IMR-90 (cell line): ENCODE results near the gene TMEM168. TPM values are rescaled to one million over a fixed set of nuclear protein-coding genes. Genes with fewer than 3 reads are reported as not detected.

Source experiments
- ATAC-seq: fragments of 200-7000 bp; cut with Tn5 transposase; 2 replicates; pipeline ENCODE4 v1.9.1; 2020; ENCODE audit warnings: low read depth, mild to moderate bottlenecking, moderate library complexity
- BruUV-seq: library from RNA; stranded (reverse); fragments of 400-500 nt; replicated peaks from 2 replicates; lab custom pipeline; 2021; lab: Mats Ljungman, UMichigan
- CTCF ChIA-PET: fragments of 300-600 bp; formaldehyde crosslinking; extraction: SDS; loops from one replicate; lab custom pipeline; 2021; ENCODE audit warnings: antibody characterized with exemption; lab: Yijun Ruan, JAX
- POLR2A ChIA-PET: fragments of 300-600 bp; sonication (Branson Sonifier 250); formaldehyde crosslinking; loops from one replicate; lab custom pipeline; 2022; ENCODE audit warnings: antibody characterized with exemption; ENCODE audit not compliant: unreplicated experiment; lab: Charles Lee
- DNase-seq: peaks from one replicate; pipeline ENCODE4 v3.0.0; 2013
- H2AFZ ChIP-seq: replicated peaks from 2 replicates; pipeline ENCODE3; 2013; ENCODE audit warnings: low read length, mild to moderate bottlenecking; ENCODE audit not compliant: poor library complexity
- H2AK5ac ChIP-seq: 2 replicates; pipeline ENCODE4 v1.6.1; 2013; ENCODE audit warnings: low read depth, low read length, inconsistent platforms
- H2AK9ac ChIP-seq: replicated peaks from 2 replicates; pipeline ENCODE3; 2013; ENCODE audit warnings: mild to moderate bottlenecking, low read depth, low read length, moderate library complexity; ENCODE audit not compliant: poor library complexity
- H2BK120ac ChIP-seq: 2 replicates; pipeline ENCODE4 v1.6.1; 2013; ENCODE audit warnings: low read depth, low read length, inconsistent platforms
- H2BK15ac ChIP-seq: 3 replicates; pipeline ENCODE4 v1.6.1; 2013; ENCODE audit warnings: low read depth, low read length, inconsistent platforms
- H2BK20ac ChIP-seq: 2 replicates; pipeline ENCODE4 v1.6.1; 2013; ENCODE audit warnings: low read depth, mild to moderate bottlenecking, inconsistent platforms, low read length, moderate library complexity
- H2BK5ac ChIP-seq: 2 replicates; pipeline ENCODE4 v1.6.1; 2013; ENCODE audit warnings: mild to moderate bottlenecking, low read depth, low read length, inconsistent platforms; ENCODE audit not compliant: poor library complexity, severe bottlenecking
- H3K14ac ChIP-seq: replicated peaks from 2 replicates; pipeline ENCODE4 v1.6.1; 2013; ENCODE audit warnings: low read depth, low read length, inconsistent platforms
- H3K18ac ChIP-seq: 2 replicates; pipeline ENCODE4 v1.6.1; 2013; ENCODE audit warnings: low read depth, low read length, control low read depth
- H3K23ac ChIP-seq: 2 replicates; pipeline ENCODE4 v1.6.1; 2013; ENCODE audit warnings: low read depth, low read length, inconsistent platforms
- H3K27ac ChIP-seq: 2 replicates; pipeline ENCODE4 v1.5.1; 2013; ENCODE audit warnings: mild to moderate bottlenecking, control low read depth, low read length; ENCODE audit not compliant: insufficient read depth
- H3K27me3 ChIP-seq: 2 replicates; pipeline ENCODE4 v1.6.1; 2013; ENCODE audit warnings: low read length; ENCODE audit not compliant: control insufficient read depth, insufficient read depth
- H3K36me3 ChIP-seq: 2 replicates; pipeline ENCODE4 v1.6.1; 2013; ENCODE audit warnings: low read length, mixed read lengths; ENCODE audit not compliant: control insufficient read depth, insufficient read depth
- H3K4ac ChIP-seq: 2 replicates; pipeline ENCODE4 v1.6.1; 2013; ENCODE audit warnings: low read depth, low read length, inconsistent platforms
- H3K4me1 ChIP-seq: 2 replicates; pipeline ENCODE4 v1.6.1; 2013; ENCODE audit warnings: low read length, mixed read lengths; ENCODE audit not compliant: control insufficient read depth, insufficient read depth
- H3K4me2 ChIP-seq: 2 replicates; pipeline ENCODE4 v1.6.1; 2013; ENCODE audit warnings: low read depth, mild to moderate bottlenecking, control low read depth, low read length, moderate library complexity
- H3K4me3 ChIP-seq: 2 replicates; pipeline ENCODE4 v1.5.1; 2013; ENCODE audit warnings: low read depth, mild to moderate bottlenecking, control low read depth, low read length, moderate library complexity; ENCODE audit not compliant: insufficient read depth
- H3K56ac ChIP-seq: 2 replicates; pipeline ENCODE4 v1.6.1; 2013; ENCODE audit warnings: low read length, inconsistent platforms; ENCODE audit not compliant: insufficient read depth; ENCODE audit errors: extremely low read depth
- H3K79me1 ChIP-seq, 2 experiments: 2 replicates each; pipeline ENCODE4 v1.6.1; 2013; ENCODE audit warnings: low read length in 2 of 2, inconsistent platforms in 1 of 2, low read depth in 1 of 2
- H3K9ac ChIP-seq: 2 replicates; pipeline ENCODE4 v1.6.1; 2013; ENCODE audit warnings: low read depth, low read length, control low read depth
- H3K9me1 ChIP-seq: 2 replicates; pipeline ENCODE4 v1.6.1; 2013; ENCODE audit warnings: low read length, inconsistent platforms; ENCODE audit not compliant: insufficient read depth
- H3K9me3 ChIP-seq: 2 replicates; pipeline ENCODE4 v1.6.1; 2013; ENCODE audit warnings: low read length; ENCODE audit not compliant: control insufficient read depth, insufficient read depth
- H4K20me1 ChIP-seq: 2 replicates; pipeline ENCODE4 v1.6.1; 2013; ENCODE audit warnings: low read length, inconsistent platforms; ENCODE audit not compliant: insufficient read depth
- H4K5ac ChIP-seq: 2 replicates; pipeline ENCODE4 v1.6.1; 2013; ENCODE audit warnings: mild to moderate bottlenecking, low read depth, low read length, control low read depth
- H4K8ac ChIP-seq, 2 experiments: 2 replicates each; pipeline ENCODE4 v1.6.1; 2013; ENCODE audit warnings: low read depth in 2 of 2, low read length in 2 of 2, control low read depth in 1 of 2, inconsistent platforms in 1 of 2
- H4K91ac ChIP-seq: 2 replicates; pipeline ENCODE4 v1.6.1; 2013; ENCODE audit warnings: low read depth, low read length, inconsistent platforms; ENCODE audit not compliant: insufficient read depth
- CEBPB ChIP-seq: IDR thresholded peaks from 2 replicates; pipeline ENCODE4 v1.6.1; 2012; ENCODE audit warnings: low read depth, low read length, improper control_type of control experiment
- MAZ ChIP-seq: IDR thresholded peaks from 2 replicates; pipeline ENCODE4 v1.6.1; 2012; ENCODE audit warnings: low read depth, mild to moderate bottlenecking, low read length, improper control_type of control experiment, moderate library complexity, borderline replicate concordance
- MXI1 ChIP-seq: IDR thresholded peaks from 2 replicates; pipeline ENCODE4 v1.6.1; 2012; ENCODE audit warnings: low read depth, mild to moderate bottlenecking, low read length, moderate library complexity, borderline replicate concordance
- NFE2L2 ChIP-seq: fragments of 150-350 bp; IDR thresholded peaks from 2 replicates; pipeline ENCODE4 v1.6.1; 2016; ENCODE audit warnings: low read depth, mild to moderate bottlenecking, low read length
- RAD21 ChIP-seq: IDR thresholded peaks from 2 replicates; pipeline ENCODE4 v1.6.1; 2012; ENCODE audit warnings: low read length, improper control_type of control experiment
- SMC3 ChIP-seq: fragments of 150-350 bp; IDR thresholded peaks from 2 replicates; pipeline ENCODE4 v1.6.1; 2016; ENCODE audit warnings: low read depth, mild to moderate bottlenecking, antibody characterized with exemption, low read length, moderate library complexity
- WGBS, 2 experiments: methylation state at CpG; one replicate each; pipeline versions ENCODE4 v1.1.5 to v1.1.7; 2013; ENCODE audit warnings: missing lambda C conversion rate in 2 of 2; ENCODE audit not compliant: insufficient read length in 1 of 2; ENCODE audit errors: extremely low coverage in 2 of 2; 5-methylcytosine and 5-hydroxymethylcytosine counted together
- dilution Hi-C: fragments of 300-500 bp; cut with HindIII; formaldehyde crosslinking; loops from one replicate; pipeline ENCODE4 v1.14.3; 2018; ENCODE audit warnings: low sequenced_read_pairs; ENCODE audit not compliant: unreplicated experiment
- in situ Hi-C: fragments of 300-500 bp; cut with MboI; formaldehyde crosslinking; loops from 3 replicates; pipeline ENCODE4 v1.14.3; 2019; ENCODE audit warnings: low sequenced_read_pairs, inconsistent platforms, mixed read lengths
- intact Hi-C: fragments of 100-400 bp; cut with micrococcal nuclease; formaldehyde crosslinking; loops from 2 replicates; pipeline ENCODE4 v1.10.0; 2022
- polyA plus RNA-seq, 3 experiments: library from polyadenylated mRNA; depleted of rRNA; stranded (reverse); fragments of >200 nt; gene quantifications; 2 replicates each; pipeline ENCODE4 v1.2.3, GENCODE V29; 2012; ENCODE audit warnings: low replicate concordance in 1 of 3
- total RNA-seq: library from RNA; depleted of rRNA; stranded (reverse); fragments of >200 nt; gene quantifications from 2 replicates; pipeline ENCODE4 v1.2.3, GENCODE V29; 2012
- TF ChIP-seq, protein P1 (sequence below): fragments of 150-350 bp; IDR thresholded peaks from 2 replicates; pipeline ENCODE4 v1.6.1; 2017; ENCODE audit warnings: mild to moderate bottlenecking, antibody characterized with exemption, low read length, low read depth
- TF ChIP-seq, protein P2 (sequence below): fragments of 150-350 bp; IDR thresholded peaks from 2 replicates; pipeline ENCODE4 v1.6.1; 2016; ENCODE audit warnings: low read depth, mild to moderate bottlenecking, low read length, moderate library complexity, borderline replicate concordance
- TF ChIP-seq, protein P3 (sequence below): conservative IDR thresholded peaks from 2 replicates; pipeline ENCODE4 v1.5.1; 2012; ENCODE audit warnings: mild to moderate bottlenecking, low read depth, low read length, improper control_type of control experiment

TMEM168 gene
- total and polyA plus RNA-seq, 2 of the 4 experiments (the other 2 are of a cell fraction): 17.7 to 22.9 TPM

DNA sequence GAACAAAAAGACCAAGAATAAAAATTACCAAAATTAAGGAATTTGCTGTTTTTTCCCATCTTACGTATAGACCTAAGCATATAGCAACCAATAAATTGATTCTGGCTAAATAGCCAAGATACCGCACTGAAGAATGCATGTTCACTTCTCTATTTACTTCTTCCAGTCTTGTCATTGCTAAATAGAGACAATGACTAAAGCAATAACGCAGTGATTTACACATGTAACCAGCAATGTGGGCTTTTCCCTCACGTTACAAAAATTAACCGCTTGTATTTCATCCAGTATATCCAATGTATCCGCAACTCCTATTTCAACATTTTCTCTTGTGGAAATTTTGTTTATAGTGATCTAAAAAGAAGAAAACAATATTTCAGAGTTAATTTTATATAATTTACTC lies 5.6 kb downstream of the TMEM168 start:
- peaks cover 2% of the 10 kb centered on the region; the same call in 1 of the 2 replicates for H3K36me3 ChIP-seq

More for the DNA sequence above, 5.6 kb downstream of the TMEM168 start:
- Histone ChIP-seq H2BK15ac (no peak overlapping the region), H3K4me2 (no peak overlapping the region), H3K4me3 (no peak overlapping the region), H3K23ac (no peak overlapping the region), H2BK120ac (no peak overlapping the region), H4K91ac (no peak overlapping the region), H3K14ac (no peak overlapping the region), H2AFZ (no peak overlapping the region), H2AK9ac (no peak overlapping the region), H3K4ac (no peak overlapping the region), H2BK20ac (no peak overlapping the region), H4K5ac (no peak overlapping the region), H3K9me1 (peaks cover 3% of the 10 kb centered on the region; the same call in 1 of the 2 replicates), H3K9me3 (no peaks in the 10 kb centered on the region), H3K18ac (no peak overlapping the region), H4K20me1 (no peaks in the 10 kb centered on the region), H3K56ac (no peak overlapping the region), H3K9ac (no peak overlapping the region), H2BK5ac (no peak overlapping the region), H2AK5ac (no peak overlapping the region), H3K4me1 (peaks cover 4% of the 10 kb centered on the region), H3K79me1 (peaks cover 34% of the 10 kb centered on the region in 2 experiments), H3K27ac (no peak overlapping the region), H4K8ac (no peak overlapping the region), H3K27me3 (no peaks in the 10 kb centered on the region)
- in situ Hi-C loops (no loop called here), intact Hi-C loops (no loop called here), dilution Hi-C loops (no loop called here)
- ChIA-PET POLR2A (no interaction called here), CTCF (no interaction called here)
- WGBS, 2 experiments: 100% methylated on average over 1 of the region's 6 CpGs; no CpG with 5 or more reads in 1 of the 2 experiments
- no peak for DNase-seq
- no TSS peak for BruUV-seq
- ATAC-seq: no peak
- TF ChIP-seq MXI1 (no peak), CEBPB (no peak), MAZ (no peak), SMC3 (no peak), RAD21 (no peak), NFE2L2 (no peak)
- TF ChIP-seq, protein P1, sequence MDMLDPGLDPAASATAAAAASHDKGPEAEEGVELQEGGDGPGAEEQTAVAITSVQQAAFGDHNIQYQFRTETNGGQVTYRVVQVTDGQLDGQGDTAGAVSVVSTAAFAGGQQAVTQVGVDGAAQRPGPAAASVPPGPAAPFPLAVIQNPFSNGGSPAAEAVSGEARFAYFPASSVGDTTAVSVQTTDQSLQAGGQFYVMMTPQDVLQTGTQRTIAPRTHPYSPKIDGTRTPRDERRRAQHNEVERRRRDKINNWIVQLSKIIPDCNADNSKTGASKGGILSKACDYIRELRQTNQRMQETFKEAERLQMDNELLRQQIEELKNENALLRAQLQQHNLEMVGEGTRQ: no peak
- TF ChIP-seq, protein P2, sequence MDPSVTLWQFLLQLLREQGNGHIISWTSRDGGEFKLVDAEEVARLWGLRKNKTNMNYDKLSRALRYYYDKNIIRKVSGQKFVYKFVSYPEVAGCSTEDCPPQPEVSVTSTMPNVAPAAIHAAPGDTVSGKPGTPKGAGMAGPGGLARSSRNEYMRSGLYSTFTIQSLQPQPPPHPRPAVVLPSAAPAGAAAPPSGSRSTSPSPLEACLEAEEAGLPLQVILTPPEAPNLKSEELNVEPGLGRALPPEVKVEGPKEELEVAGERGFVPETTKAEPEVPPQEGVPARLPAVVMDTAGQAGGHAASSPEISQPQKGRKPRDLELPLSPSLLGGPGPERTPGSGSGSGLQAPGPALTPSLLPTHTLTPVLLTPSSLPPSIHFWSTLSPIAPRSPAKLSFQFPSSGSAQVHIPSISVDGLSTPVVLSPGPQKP: no peak
- TF ChIP-seq, protein P3, sequence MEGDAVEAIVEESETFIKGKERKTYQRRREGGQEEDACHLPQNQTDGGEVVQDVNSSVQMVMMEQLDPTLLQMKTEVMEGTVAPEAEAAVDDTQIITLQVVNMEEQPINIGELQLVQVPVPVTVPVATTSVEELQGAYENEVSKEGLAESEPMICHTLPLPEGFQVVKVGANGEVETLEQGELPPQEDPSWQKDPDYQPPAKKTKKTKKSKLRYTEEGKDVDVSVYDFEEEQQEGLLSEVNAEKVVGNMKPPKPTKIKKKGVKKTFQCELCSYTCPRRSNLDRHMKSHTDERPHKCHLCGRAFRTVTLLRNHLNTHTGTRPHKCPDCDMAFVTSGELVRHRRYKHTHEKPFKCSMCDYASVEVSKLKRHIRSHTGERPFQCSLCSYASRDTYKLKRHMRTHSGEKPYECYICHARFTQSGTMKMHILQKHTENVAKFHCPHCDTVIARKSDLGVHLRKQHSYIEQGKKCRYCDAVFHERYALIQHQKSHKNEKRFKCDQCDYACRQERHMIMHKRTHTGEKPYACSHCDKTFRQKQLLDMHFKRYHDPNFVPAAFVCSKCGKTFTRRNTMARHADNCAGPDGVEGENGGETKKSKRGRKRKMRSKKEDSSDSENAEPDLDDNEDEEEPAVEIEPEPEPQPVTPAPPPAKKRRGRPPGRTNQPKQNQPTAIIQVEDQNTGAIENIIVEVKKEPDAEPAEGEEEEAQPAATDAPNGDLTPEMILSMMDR: no peak
